ENCODE results near the gene RASL12.
A peak's percentile ranks its signal among the peaks of the same experiment; 100 is the strongest.

Gene RASL12

GRCh38 chr15:65092911-65093792 is 25.4 kb upstream of the RASL12 start:
- no peak for DNase-seq

- no peak for DNase-seq
These were observed 24.4 kb upstream of the RASL12 start for GRCh38 chr15:65091946-65092770.

- no peak for DNase-seq
These were observed 21.5 kb upstream of the RASL12 start for GRCh38 chr15:65089206-65089824.

GRCh38 chr15:65088643-65089021 is 20.8 kb upstream of the RASL12 start:
- DNase-seq, result no peak

- DNase-seq, result no peak
These were observed 20.3 kb upstream of the RASL12 start for GRCh38 chr15:65087873-65088642.

- no peak for DNase-seq
These were observed 19.6 kb upstream of the RASL12 start for GRCh38 chr15:65087411-65087810.

GRCh38 chr15:65086680-65087111 is 18.9 kb upstream of the RASL12 start:
- DNase-seq, result no peak

GRCh38 chr15:65085990-65086679 is 18.3 kb upstream of the RASL12 start:
- DNase-seq, result no peak

GRCh38 chr15:65085207-65085753 is 17.5 kb upstream of the RASL12 start:
- DNase-seq, result no peak

GRCh38 chr15:65084500-65085206 is 16.9 kb upstream of the RASL12 start:
- no peak for DNase-seq

GRCh38 chr15:65083262-65083701 is 15.5 kb upstream of the RASL12 start:
- no peak for DNase-seq

GRCh38 chr15:65082303-65082953 is 14.6 kb upstream of the RASL12 start:
- no peak for DNase-seq

- DNase-seq, result no peak
These were observed 14.0 kb upstream of the RASL12 start for GRCh38 chr15:65081758-65082157.

GRCh38 chr15:65081270-65081669 is 13.5 kb upstream of the RASL12 start:
- DNase-seq, result no peak

GRCh38 chr15:65079580-65079979 is 11.8 kb upstream of the RASL12 start:
- DNase-seq, result no peak

GRCh38 chr15:65077981-65078352 is 10.2 kb upstream of the RASL12 start:
- DNase-seq, result peak; percentile 16

GRCh38 chr15:65077291-65077980 is 9.6 kb upstream of the RASL12 start:
- DNase-seq, result no peak

GRCh38 chr15:65076486-65077290 is 8.9 kb upstream of the RASL12 start, which contains the start of gene KBTBD13:
Gene KBTBD13 (plus strand): TSS chr15:65076746. CDS start chr15:65076816, 70 bp downstream.
- DNase-seq, result no peak

Measured in effector CD8-positive, alpha-beta T cell (primary cell).